Endometrial microvascular endothelial cells (primary cell): Measurements from ENCODE around the gene FAM227B. TPM values are rescaled to one million over a fixed set of nuclear protein-coding genes. Genes with fewer than 3 reads are reported as not detected.

Experiments
- in situ Hi-C: cut with HindIII; loops from 2 replicates; pipeline ENCODE4 v1.10.0; 2017; ENCODE audit warnings: low sequenced_read_pairs, low pct_unique_long_range_greater_than_20kb; ENCODE audit errors: inconsistent ontology term
- total RNA-seq: library from RNA; depleted of rRNA; stranded (reverse); fragments of >200 nt; gene quantifications from one replicate; pipeline ENCODE4 v1.2.3, GENCODE V29; 2015; ENCODE audit errors: inconsistent ontology term

FAM227B gene
- total RNA-seq, 1 donor from 2014 or later = 2.5 TPM

DNA sequence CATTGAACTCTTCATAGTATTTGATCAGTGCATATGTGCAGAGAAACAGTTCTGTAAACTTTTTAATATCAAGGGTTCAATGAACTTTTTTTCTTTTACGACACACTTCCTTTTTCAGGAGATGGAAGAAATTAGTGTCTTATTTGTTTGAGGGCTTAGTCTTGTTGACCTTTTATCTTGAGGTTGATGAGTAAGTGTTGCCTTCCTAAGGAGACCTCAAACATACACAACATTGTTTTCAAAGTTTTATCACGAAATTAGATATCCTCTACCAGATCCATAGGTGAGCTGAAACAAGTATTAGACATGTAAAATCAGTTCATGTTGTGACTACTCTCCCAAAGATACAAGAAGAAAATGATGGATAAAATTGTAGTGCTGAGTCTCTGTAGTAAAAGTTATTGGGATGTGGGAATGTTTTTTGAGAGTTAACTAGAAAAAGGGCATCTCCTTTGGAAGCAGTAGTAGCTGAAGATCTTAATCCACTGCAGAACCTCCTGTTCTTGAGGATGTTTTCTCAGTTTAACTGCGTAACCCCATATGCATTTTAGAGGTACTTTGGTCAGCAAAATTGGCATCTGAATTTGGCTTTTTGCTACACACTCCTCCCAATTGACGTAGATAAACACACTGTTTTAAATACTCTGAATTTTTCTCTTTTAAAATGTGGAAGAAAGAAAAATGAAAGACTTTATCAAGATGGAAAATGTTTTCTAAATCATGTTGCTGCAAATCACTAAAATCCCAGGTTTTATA lies 333.8 kb downstream of the FAM227B start:
- in situ Hi-C loops = no loop called here

DNA sequence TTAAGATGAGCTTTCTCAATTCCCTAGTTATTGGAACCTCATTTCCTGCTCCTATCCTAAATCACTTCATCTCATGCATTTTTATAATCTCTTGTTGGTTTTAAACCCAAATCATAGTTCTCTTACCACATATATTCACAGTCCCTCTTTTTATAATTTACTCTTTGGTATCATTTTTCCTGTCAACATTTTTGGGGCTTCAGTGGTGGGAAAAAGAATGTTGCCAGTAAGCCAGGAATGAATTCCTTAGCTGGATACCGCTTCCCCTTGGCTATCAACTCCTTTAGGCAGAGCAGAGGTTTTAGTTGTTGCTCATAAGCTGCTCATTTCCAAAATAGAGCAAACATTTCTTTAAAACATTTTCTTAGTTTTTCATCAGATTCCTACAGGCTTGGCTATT lies 338.3 kb downstream of the FAM227B start:
- in situ Hi-C loops = no loop called here

DNA sequence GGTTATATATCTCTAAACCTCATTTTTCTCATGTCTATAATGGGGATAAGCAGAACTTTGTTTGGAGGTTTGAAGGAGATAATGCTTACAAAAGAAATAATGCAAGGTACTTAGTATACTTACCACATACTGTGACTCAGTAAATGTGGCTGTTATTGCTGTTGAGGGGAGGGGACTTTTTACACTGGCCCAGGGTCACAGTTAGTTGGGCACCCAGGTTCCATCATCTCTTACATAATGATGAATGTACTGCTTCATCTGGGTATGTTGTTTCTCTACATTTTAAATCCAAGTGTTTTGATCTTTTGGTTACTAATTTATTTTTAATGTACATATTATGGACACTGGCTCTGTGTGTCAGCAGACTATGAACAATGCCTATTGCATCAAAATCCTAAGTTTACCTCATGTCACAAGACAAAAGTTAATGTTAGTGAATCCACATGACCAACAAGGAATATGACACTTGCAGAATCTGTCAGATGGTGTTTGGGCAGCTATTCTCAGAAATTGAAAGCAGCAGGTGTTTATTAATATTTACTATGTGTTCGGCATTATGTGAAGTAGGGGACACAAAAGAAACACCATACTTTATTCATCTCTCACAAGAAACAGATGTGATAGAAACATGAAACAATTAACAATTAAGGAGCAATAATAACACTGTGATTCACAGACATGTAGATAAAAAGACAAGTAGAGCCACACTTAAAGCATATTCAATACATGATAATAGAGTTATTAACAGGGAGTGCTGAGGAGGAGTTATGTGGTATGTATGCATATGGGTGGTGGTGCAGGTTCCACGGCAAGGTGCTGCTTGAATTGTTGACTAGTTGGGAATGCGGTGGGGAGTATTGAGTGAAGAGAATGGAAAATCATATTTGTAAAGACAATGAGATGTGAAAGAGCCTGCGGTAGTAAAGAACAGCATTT lies 340.8 kb downstream of the FAM227B start:
- in situ Hi-C loops = no loop called here

DNA sequence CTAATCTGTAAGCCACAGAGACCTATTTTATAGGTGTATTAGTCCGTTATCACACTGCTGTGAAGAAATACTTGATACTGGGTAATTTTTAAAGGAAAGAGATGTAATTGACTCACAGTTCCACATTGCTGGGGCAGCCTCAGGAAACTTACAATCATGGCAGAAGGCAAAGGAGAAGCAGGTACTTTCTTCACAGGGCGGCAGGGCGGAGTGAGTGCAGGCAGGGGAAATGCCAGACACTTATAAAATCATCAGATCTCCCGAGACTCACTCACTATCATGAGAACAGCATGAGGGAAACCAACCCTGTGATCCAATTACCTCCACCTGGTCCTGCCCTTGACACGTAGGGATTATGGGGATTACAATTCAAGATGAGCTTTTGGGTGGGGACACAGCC lies 341.9 kb downstream of the FAM227B start:
- in situ Hi-C loops = no loop called here

Other genes starting within 250 kb of the FAM227B start
- gene FGF7, start 197.6 kb downstream of the FAM227B start, total RNA-seq = not detected
- gene DTWD1, start 230 bp upstream of the FAM227B start, total RNA-seq = 9.7 TPM